Activated gamma-delta T cell treated with Interleukin-2 at 50 U/mL for 16 hours (primary cell): ENCODE data around the gene PLCB1.
A peak's percentile ranks its signal among the peaks of the same experiment; 100 is the strongest.

Source experiments
- DNase-seq: peaks from one replicate; pipeline ENCODE4 v3.0.0-alpha.2; 2020

The PLCB1 gene

GRCh38 chr20:8673116-8673515 is 541.0 kb downstream of the PLCB1 start:
- DNase-seq, result no peak

- no peak for DNase-seq
Measured at GRCh38 chr20:8675896-8676295, 543.8 kb downstream of the PLCB1 start.

- no peak for DNase-seq
Measured at GRCh38 chr20:8678098-8678776, 546.2 kb downstream of the PLCB1 start.

- no peak for DNase-seq
Measured at GRCh38 chr20:8689337-8689736, 557.3 kb downstream of the PLCB1 start.

GRCh38 chr20:8690074-8690473 is 558.0 kb downstream of the PLCB1 start:
- DNase-seq, result no peak

GRCh38 chr20:8693709-8694108 is 561.6 kb downstream of the PLCB1 start:
- no peak for DNase-seq

GRCh38 chr20:8700756-8701155 is 568.7 kb downstream of the PLCB1 start:
- DNase-seq, result no peak

GRCh38 chr20:8706961-8707700 is 575.1 kb downstream of the PLCB1 start:
- no peak for DNase-seq

GRCh38 chr20:8709627-8710026 is 577.6 kb downstream of the PLCB1 start:
- DNase-seq, result no peak

- no peak for DNase-seq
Measured at GRCh38 chr20:8711501-8711900, 579.4 kb downstream of the PLCB1 start.

GRCh38 chr20:8714206-8714605 is 582.1 kb downstream of the PLCB1 start:
- DNase-seq, result no peak

- no peak for DNase-seq
Measured at GRCh38 chr20:8718279-8718678, 586.2 kb downstream of the PLCB1 start.

GRCh38 chr20:8720089-8720488 is 588.0 kb downstream of the PLCB1 start:
- no peak for DNase-seq

- peak; percentile 8 for DNase-seq
Measured at GRCh38 chr20:8721098-8721497, 589.0 kb downstream of the PLCB1 start.

- peak; percentile 23 for DNase-seq
Measured at GRCh38 chr20:8722277-8722928, 590.3 kb downstream of the PLCB1 start.

- no peak for DNase-seq
Measured at GRCh38 chr20:8723296-8723695, 591.2 kb downstream of the PLCB1 start.

- DNase-seq, result no peak
Measured at GRCh38 chr20:8724884-8725283, 592.8 kb downstream of the PLCB1 start.

GRCh38 chr20:8726460-8726859 is 594.4 kb downstream of the PLCB1 start:
- DNase-seq, result no peak

- no peak for DNase-seq
Measured at GRCh38 chr20:8735014-8735413, 602.9 kb downstream of the PLCB1 start.

GRCh38 chr20:8735674-8736073 is 603.6 kb downstream of the PLCB1 start:
- DNase-seq, result no peak

GRCh38 chr20:8740265-8740664 is 608.2 kb downstream of the PLCB1 start:
- DNase-seq, result no peak

GRCh38 chr20:8744228-8744844 is 612.3 kb downstream of the PLCB1 start:
- no peak for DNase-seq

GRCh38 chr20:8749101-8749500 is 617.0 kb downstream of the PLCB1 start:
- no peak for DNase-seq

GRCh38 chr20:8749986-8750385 is 617.9 kb downstream of the PLCB1 start:
- no peak for DNase-seq
